ENCODE measurements around the gene CDC42BPG. TPM values are rescaled to one million over a fixed set of nuclear protein-coding genes. Genes with fewer than 3 reads are reported as not detected.

The CDC42BPG gene
- total RNA-seq, 1 experiment from 2014 or later, result 30.1 TPM

DNA sequence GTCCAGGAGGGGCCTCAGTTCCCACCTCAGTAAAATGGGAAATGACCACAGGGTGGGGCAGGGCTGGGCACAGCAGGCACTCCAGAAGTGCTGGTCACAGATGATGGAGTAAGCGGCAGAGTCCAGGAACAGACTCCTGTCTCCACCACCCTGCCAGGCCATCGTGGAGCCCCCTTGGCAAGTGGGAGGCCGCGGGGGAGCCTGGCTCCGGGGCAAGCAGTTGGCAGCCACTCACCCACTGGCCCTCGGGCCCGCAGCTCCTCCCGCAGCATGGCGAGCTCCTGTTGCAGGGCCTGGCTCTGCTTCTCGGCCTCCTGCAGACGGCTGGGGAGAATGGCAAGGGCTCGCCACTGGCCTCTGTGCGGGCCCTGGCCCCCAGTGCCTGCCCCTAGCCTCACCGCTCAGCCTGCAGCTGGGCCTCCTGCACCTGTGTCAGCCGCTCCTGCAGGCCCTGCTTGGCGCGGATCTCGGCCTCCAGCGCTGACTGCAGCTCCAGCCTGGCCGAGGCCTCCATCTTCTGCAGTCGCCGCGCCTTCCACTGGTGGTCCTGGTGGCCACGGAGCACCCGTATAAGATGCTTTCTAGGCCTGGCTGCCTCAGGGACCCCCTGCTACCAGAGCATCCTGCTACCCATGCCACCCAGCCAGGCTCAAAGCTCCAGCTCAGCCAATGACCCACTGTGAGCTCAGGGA lies 10.3 kb downstream of the CDC42BPG start (continued):
- TF ChIP-seq, protein P1, sequence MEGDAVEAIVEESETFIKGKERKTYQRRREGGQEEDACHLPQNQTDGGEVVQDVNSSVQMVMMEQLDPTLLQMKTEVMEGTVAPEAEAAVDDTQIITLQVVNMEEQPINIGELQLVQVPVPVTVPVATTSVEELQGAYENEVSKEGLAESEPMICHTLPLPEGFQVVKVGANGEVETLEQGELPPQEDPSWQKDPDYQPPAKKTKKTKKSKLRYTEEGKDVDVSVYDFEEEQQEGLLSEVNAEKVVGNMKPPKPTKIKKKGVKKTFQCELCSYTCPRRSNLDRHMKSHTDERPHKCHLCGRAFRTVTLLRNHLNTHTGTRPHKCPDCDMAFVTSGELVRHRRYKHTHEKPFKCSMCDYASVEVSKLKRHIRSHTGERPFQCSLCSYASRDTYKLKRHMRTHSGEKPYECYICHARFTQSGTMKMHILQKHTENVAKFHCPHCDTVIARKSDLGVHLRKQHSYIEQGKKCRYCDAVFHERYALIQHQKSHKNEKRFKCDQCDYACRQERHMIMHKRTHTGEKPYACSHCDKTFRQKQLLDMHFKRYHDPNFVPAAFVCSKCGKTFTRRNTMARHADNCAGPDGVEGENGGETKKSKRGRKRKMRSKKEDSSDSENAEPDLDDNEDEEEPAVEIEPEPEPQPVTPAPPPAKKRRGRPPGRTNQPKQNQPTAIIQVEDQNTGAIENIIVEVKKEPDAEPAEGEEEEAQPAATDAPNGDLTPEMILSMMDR (IDR thresholded peaks at IDR 0.05 in 2 of 3, conservative IDR thresholded peaks at IDR 0.05 in 1 of 3; ENCODE audit: borderline replicate concordance in 1 of 3, insufficient read depth in 1 of 3, low read depth in 2 of 3, low read length in 2 of 3), result no peak
- TF ChIP-seq POLR2A (IDR thresholded peaks at IDR 0.05; ENCODE audit: borderline replicate concordance, extremely low read depth, insufficient read depth, insufficient read length) (no peak), EGR1 (IDR thresholded peaks at IDR 0.05; ENCODE audit: low read depth) (no peak)
- TF ChIP-seq, protein P2, sequence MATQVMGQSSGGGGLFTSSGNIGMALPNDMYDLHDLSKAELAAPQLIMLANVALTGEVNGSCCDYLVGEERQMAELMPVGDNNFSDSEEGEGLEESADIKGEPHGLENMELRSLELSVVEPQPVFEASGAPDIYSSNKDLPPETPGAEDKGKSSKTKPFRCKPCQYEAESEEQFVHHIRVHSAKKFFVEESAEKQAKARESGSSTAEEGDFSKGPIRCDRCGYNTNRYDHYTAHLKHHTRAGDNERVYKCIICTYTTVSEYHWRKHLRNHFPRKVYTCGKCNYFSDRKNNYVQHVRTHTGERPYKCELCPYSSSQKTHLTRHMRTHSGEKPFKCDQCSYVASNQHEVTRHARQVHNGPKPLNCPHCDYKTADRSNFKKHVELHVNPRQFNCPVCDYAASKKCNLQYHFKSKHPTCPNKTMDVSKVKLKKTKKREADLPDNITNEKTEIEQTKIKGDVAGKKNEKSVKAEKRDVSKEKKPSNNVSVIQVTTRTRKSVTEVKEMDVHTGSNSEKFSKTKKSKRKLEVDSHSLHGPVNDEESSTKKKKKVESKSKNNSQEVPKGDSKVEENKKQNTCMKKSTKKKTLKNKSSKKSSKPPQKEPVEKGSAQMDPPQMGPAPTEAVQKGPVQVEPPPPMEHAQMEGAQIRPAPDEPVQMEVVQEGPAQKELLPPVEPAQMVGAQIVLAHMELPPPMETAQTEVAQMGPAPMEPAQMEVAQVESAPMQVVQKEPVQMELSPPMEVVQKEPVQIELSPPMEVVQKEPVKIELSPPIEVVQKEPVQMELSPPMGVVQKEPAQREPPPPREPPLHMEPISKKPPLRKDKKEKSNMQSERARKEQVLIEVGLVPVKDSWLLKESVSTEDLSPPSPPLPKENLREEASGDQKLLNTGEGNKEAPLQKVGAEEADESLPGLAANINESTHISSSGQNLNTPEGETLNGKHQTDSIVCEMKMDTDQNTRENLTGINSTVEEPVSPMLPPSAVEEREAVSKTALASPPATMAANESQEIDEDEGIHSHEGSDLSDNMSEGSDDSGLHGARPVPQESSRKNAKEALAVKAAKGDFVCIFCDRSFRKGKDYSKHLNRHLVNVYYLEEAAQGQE (IDR thresholded peaks at IDR 0.05; ENCODE audit: low read depth), result no peak
- TF ChIP-seq, protein P3, sequence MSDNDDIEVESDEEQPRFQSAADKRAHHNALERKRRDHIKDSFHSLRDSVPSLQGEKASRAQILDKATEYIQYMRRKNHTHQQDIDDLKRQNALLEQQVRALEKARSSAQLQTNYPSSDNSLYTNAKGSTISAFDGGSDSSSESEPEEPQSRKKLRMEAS (IDR thresholded peaks at IDR 0.05), result no peak

DNA sequence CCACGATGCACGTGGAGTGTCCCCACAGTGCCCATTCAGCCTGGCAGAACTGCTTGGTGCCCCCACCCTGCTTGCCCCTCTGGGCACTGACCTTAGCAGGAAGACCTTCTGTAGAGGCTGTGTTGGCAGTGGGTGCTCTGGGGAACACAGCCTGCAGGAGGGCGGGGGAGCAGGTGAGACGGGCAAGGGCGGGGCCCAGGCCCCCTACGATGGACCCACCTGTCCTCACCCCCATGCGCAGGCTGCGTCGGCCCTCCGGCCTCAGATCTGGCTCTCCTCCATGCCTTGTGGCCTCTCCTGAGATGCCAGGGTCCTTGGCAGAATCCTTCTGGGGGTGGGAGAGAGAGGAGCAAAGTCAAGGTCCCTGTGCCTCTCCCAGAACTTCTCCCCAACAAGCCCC lies 10.9 kb downstream of the CDC42BPG start:
- no peaks in the 10 kb centered on the region for H4K20me1 ChIP-seq (ENCODE audit: insufficient read depth)
- no peak for TF ChIP-seq EZH2phosphoT487 (IDR thresholded peaks at IDR 0.05; ENCODE audit: borderline replicate concordance)
- TF ChIP-seq EZH2 (IDR thresholded peaks at IDR 0.05), result no peak
- no peak overlapping the region for H2AFZ ChIP-seq (ENCODE audit: low read depth, low read length, poor library complexity, severe bottlenecking)
- no peak overlapping the region for H3K27ac ChIP-seq (ENCODE audit: low read depth, low read length)
- no peak for DNase-seq (ENCODE audit: low read depth, low spot score)
- no peak overlapping the region for H3K4me2 ChIP-seq (ENCODE audit: low read length)
- intact Hi-C loops (cut with micrococcal nuclease), result no loop called here
- H3K79me2 ChIP-seq (ENCODE audit: insufficient read depth, low read length), result no peaks in the 10 kb centered on the region
- no TSS peak for BruUV-seq (replicated peaks)
- H3K36me3 ChIP-seq (ENCODE audit: control insufficient read depth in 1 of 2, insufficient read depth in 2 of 2, low read length in 2 of 2), result peaks cover 14 to 16% of the 10 kb centered on the region in 2 experiments; a peak in 3 of 4 replicates
- peaks cover 12 to 16% of the 10 kb centered on the region in 2 experiments for H3K4me1 ChIP-seq (ENCODE audit: control insufficient read depth in 1 of 2, insufficient read depth in 2 of 2, low read length in 2 of 2)
- H3K9ac ChIP-seq (ENCODE audit: low read length), result no peak overlapping the region
- POLR2A ChIA-PET, result no interaction called here
- CTCF ChIA-PET, result no interaction called here
- no peaks in the 10 kb centered on the region for H3K9me2 ChIP-seq (ENCODE audit: insufficient read depth)
- H3K4me3 ChIP-seq (replicated peaks in 1 of 2; ENCODE audit: low read depth in 1 of 2, low read length in 2 of 2), result no peak overlapping the region
- RAD21 ChIA-PET (ENCODE audit: low non-redundant PET in 1 of 2, low total read pairs in 2 of 2, uncharacterized antibody in 2 of 2, unreplicated experiment in 2 of 2), result no interaction called here
- no peak for ATAC-seq
- no peaks in the 10 kb centered on the region for H3K27me3 ChIP-seq (ENCODE audit: insufficient read depth, low read length)
- H3K9me3 ChIP-seq (ENCODE audit: control insufficient read depth in 1 of 2, insufficient read depth in 1 of 2, low read depth in 1 of 2, low read length in 2 of 2), result no peaks in the 10 kb centered on the region
